ENCODE measurements around the gene CIDEB. TPM values are rescaled to one million over a fixed set of nuclear protein-coding genes. Genes with fewer than 3 reads are reported as not detected.
A peak's percentile ranks its signal among the peaks of the same experiment; 100 is the strongest.

Gene CIDEB
- total and polyA plus RNA-seq, 2 of the 13 experiments (the other 11 are each of a cell fraction or from before 2014, with no cell fraction given) = 35.8 to 110 TPM

DNA sequence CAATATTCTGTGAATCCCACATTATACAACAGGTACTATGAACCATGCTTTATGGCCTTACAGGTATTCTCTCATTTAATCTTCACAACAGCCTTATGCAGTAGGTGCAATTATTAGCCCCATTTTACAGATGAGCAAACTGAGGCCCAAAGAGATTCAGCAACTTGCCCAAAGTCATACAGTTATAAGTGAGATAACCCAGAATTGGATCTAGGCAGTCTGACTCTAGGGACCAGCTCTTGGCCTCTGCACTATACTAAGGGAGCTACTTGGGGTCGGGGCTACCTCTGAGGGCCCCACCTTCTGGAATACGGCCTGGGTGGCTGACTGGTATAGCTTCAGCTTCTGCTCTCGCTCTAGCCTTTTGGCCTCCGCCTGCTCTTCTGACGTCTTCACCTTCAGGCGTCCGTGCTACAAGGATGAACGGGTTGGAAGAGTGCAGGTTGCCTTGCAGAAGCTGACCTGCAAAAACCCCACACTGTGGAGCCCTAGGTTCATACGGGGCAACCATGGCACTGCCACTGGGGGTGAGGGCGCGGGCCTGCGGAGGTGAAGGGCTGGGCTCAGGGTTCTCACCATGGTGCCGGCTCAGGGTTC, 37.1 kb downstream of the CIDEB start (continued):
- TF ChIP-seq, protein P1, sequence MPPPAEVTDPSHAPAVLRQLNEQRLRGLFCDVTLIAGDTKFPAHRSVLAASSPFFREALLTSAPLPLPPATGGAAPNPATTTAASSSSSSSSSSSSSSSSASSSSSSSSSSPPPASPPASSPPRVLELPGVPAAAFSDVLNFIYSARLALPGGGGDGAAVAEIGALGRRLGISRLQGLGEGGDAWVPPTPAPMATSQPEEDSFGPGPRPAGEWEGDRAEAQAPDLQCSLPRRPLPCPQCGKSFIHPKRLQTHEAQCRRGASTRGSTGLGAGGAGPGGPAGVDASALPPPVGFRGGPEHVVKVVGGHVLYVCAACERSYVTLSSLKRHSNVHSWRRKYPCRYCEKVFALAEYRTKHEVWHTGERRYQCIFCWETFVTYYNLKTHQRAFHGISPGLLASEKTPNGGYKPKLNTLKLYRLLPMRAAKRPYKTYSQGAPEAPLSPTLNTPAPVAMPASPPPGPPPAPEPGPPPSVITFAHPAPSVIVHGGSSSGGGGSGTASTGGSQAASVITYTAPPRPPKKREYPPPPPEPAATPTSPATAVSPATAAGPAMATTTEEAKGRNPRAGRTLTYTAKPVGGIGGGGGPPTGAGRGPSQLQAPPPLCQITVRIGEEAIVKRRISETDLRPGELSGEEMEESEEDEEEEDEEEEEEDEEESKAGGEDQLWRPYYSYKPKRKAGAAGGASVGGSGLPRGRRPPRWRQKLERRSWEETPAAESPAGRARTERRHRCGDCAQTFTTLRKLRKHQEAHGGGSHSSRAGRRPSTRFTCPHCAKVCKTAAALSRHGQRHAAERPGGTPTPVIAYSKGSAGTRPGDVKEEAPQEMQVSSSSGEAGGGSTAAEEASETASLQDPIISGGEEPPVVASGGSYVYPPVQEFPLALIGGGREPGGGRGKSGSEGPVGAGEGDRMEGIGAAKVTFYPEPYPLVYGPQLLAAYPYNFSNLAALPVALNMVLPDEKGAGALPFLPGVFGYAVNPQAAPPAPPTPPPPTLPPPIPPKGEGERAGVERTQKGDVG (CRISPR knock-in tag; IDR thresholded peaks at IDR 0.05; ENCODE audit: borderline replicate concordance) = peak; percentile 43; the same call in 1 of the 2 replicates
- TF ChIP-seq, protein P2, sequence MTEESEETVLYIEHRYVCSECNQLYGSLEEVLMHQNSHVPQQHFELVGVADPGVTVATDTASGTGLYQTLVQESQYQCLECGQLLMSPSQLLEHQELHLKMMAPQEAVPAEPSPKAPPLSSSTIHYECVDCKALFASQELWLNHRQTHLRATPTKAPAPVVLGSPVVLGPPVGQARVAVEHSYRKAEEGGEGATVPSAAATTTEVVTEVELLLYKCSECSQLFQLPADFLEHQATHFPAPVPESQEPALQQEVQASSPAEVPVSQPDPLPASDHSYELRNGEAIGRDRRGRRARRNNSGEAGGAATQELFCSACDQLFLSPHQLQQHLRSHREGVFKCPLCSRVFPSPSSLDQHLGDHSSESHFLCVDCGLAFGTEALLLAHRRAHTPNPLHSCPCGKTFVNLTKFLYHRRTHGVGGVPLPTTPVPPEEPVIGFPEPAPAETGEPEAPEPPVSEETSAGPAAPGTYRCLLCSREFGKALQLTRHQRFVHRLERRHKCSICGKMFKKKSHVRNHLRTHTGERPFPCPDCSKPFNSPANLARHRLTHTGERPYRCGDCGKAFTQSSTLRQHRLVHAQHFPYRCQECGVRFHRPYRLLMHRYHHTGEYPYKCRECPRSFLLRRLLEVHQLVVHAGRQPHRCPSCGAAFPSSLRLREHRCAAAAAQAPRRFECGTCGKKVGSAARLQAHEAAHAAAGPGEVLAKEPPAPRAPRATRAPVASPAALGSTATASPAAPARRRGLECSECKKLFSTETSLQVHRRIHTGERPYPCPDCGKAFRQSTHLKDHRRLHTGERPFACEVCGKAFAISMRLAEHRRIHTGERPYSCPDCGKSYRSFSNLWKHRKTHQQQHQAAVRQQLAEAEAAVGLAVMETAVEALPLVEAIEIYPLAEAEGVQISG (CRISPR knock-in tag; IDR thresholded peaks at IDR 0.05) = no peak
- TF ChIP-seq MAFG (CRISPR knock-in tag; IDR thresholded peaks at IDR 0.05) (no peak), ZKSCAN5 (CRISPR knock-in tag; IDR thresholded peaks at IDR 0.05) (0 out of 2 replicates have a peak, but pooled peaks have one; percentile 72), ZNF737 (CRISPR knock-in tag; IDR thresholded peaks at IDR 0.05; ENCODE audit: borderline replicate concordance) (no peak), KDM4B (CRISPR knock-in tag; IDR thresholded peaks at IDR 0.05) (no peak), ZNF263 (CRISPR knock-in tag; IDR thresholded peaks at IDR 0.05) (no peak), ZSCAN21 (CRISPR knock-in tag; IDR thresholded peaks at IDR 0.05; ENCODE audit: borderline replicate concordance) (no peak), ZMYM3 (CRISPR knock-in tag; IDR thresholded peaks at IDR 0.05) (peak; percentile 99), MEF2D (CRISPR knock-in tag; IDR thresholded peaks at IDR 0.05) (no peak; the same call in 1 of the 2 replicates), ARNT2 (CRISPR knock-in tag; IDR thresholded peaks at IDR 0.05; ENCODE audit: low read depth) (no peak), FLYWCH1 (CRISPR knock-in tag; IDR thresholded peaks at IDR 0.05) (no peak), ZNF605 (CRISPR knock-in tag; IDR thresholded peaks at IDR 0.05) (no peak)
- TF ChIP-seq, protein P3, sequence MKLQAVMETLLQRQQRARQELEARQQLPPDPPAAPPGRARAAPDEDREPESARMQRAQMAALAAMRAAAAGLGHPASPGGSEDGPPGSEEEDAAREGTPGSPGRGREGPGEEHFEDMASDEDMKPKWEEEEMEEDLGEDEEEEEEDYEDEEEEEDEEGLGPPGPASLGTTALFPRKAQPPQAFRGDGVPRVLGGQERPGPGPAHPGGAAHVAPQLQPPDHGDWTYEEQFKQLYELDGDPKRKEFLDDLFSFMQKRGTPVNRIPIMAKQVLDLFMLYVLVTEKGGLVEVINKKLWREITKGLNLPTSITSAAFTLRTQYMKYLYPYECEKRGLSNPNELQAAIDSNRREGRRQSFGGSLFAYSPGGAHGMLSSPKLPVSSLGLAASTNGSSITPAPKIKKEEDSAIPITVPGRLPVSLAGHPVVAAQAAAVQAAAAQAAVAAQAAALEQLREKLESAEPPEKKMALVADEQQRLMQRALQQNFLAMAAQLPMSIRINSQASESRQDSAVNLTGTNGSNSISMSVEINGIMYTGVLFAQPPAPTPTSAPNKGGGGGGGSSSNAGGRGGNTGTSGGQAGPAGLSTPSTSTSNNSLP (IDR thresholded peaks at IDR 0.05; ENCODE audit: low read depth, low read length) = no peak
- TF ChIP-seq, protein P4, sequence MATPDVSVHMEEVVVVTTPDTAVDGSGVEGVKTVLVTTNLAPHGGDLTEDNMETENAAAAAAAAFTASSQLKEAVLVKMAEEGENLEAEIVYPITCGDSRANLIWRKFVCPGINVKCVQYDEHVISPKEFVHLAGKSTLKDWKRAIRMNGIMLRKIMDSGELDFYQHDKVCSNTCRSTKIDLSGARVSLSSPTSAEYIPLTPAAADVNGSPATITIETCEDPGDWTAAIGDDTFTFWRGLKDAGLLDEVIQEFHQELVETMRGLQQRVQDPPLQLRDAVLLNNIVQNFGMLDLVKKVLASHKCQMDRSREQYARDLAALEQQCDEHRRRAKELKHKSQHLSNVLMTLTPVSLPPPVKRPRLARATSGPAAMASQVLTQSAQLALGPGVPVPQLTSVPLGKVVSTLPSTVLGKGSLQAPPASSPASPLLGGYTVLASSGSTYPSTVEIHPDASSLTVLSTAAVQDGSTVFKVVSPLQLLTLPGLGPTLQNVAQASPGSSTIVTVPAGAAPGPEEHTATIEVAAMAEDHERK (CRISPR knock-in tag; IDR thresholded peaks at IDR 0.05; ENCODE audit: low read depth) = no peak
- TF ChIP-seq, protein P5, sequence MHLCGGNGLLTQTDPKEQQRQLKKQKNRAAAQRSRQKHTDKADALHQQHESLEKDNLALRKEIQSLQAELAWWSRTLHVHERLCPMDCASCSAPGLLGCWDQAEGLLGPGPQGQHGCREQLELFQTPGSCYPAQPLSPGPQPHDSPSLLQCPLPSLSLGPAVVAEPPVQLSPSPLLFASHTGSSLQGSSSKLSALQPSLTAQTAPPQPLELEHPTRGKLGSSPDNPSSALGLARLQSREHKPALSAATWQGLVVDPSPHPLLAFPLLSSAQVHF (CRISPR knock-in tag; IDR thresholded peaks at IDR 0.05) = no peak
- TF ChIP-seq, protein P6, sequence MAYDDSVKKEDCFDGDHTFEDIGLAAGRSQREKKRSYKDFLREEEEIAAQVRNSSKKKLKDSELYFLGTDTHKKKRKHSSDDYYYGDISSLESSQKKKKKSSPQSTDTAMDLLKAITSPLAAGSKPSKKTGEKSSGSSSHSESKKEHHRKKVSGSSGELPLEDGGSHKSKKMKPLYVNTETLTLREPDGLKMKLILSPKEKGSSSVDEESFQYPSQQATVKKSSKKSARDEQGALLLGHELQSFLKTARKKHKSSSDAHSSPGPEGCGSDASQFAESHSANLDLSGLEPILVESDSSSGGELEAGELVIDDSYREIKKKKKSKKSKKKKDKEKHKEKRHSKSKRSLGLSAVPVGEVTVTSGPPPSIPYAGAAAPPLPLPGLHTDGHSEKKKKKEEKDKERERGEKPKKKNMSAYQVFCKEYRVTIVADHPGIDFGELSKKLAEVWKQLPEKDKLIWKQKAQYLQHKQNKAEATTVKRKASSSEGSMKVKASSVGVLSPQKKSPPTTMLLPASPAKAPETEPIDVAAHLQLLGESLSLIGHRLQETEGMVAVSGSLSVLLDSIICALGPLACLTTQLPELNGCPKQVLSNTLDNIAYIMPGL (CRISPR knock-in tag; IDR thresholded peaks at IDR 0.05; ENCODE audit: borderline replicate concordance in 1 of 2, low read depth in 1 of 2) = no peak

Measured in HepG2 (cell line).